H9 (cell line): ENCODE results near the gene LRP8. TPM values are rescaled to one million over a fixed set of nuclear protein-coding genes. Genes with fewer than 3 reads are reported as not detected.

Experiments
- DNase-seq: peaks from one replicate; pipeline ENCODE4 v3.0.0-alpha.2; 2017
- H2AFZ ChIP-seq: one replicate; pipeline ENCODE4 v1.6.1; 2013; ENCODE audit warnings: mild to moderate bottlenecking, low read length, control low read depth, moderate library complexity
- H2AK5ac ChIP-seq: 2 replicates; pipeline ENCODE4 v1.6.1; 2013; ENCODE audit warnings: low read length, control low read depth, mixed read lengths; ENCODE audit not compliant: insufficient read length
- H2BK120ac ChIP-seq: one replicate; pipeline ENCODE4 v1.6.1; 2013; ENCODE audit warnings: low read depth, mild to moderate bottlenecking, low read length, control low read depth, inconsistent platforms; ENCODE audit not compliant: poor library complexity, severe bottlenecking
- H2BK12ac ChIP-seq: 2 replicates; pipeline ENCODE4 v1.6.1; 2013; ENCODE audit warnings: low read length, control low read depth, mixed read lengths, low read depth; ENCODE audit not compliant: insufficient read length
- H2BK15ac ChIP-seq: 2 replicates; pipeline ENCODE4 v1.6.1; 2013; ENCODE audit warnings: low read depth, low read length, control low read depth
- H2BK20ac ChIP-seq: one replicate; pipeline ENCODE4 v1.6.1; 2013; ENCODE audit warnings: low read depth, mild to moderate bottlenecking, low read length, control low read depth, inconsistent platforms; ENCODE audit not compliant: poor library complexity, severe bottlenecking
- H2BK5ac ChIP-seq: 2 replicates; pipeline ENCODE4 v1.6.1; 2013; ENCODE audit warnings: low read length, control low read depth, mixed read lengths; ENCODE audit not compliant: insufficient read length
- H3K14ac ChIP-seq: 2 replicates; pipeline ENCODE4 v1.6.1; 2013; ENCODE audit warnings: low read length, control low read depth; ENCODE audit not compliant: insufficient read depth
- H3K18ac ChIP-seq: 2 replicates; pipeline ENCODE4 v1.6.1; 2013; ENCODE audit warnings: low read depth, mild to moderate bottlenecking, mixed read lengths, low read length, control low read depth; ENCODE audit not compliant: insufficient read length
- H3K23ac ChIP-seq: 2 replicates; pipeline ENCODE4 v1.6.1; 2013; ENCODE audit warnings: low read length, control low read depth, mixed read lengths, low read depth; ENCODE audit not compliant: insufficient read length
- H3K23me2 ChIP-seq: 2 replicates; pipeline ENCODE4 v1.6.1; 2013; ENCODE audit warnings: low read depth, mild to moderate bottlenecking, mixed read lengths, low read length, control low read depth; ENCODE audit not compliant: insufficient read length, poor library complexity, severe bottlenecking
- H3K27ac ChIP-seq: 2 replicates; pipeline ENCODE4 v1.5.1; 2013; ENCODE audit warnings: low read length, control low read depth, mixed read lengths, low read depth; ENCODE audit not compliant: insufficient read length
- H3K27me3 ChIP-seq: 2 replicates; pipeline ENCODE4 v1.6.1; 2013; ENCODE audit warnings: low read length, control low read depth, inconsistent platforms; ENCODE audit not compliant: insufficient read depth
- H3K4ac ChIP-seq: 2 replicates; pipeline ENCODE4 v1.6.1; 2013; ENCODE audit warnings: low read depth, mild to moderate bottlenecking, control low read depth, inconsistent platforms, low read length, moderate library complexity
- H3K4me1 ChIP-seq: 2 replicates; pipeline ENCODE4 v1.6.1; 2013; ENCODE audit warnings: low read length, control low read depth, inconsistent platforms; ENCODE audit not compliant: insufficient read depth
- H3K4me2 ChIP-seq: 2 replicates; pipeline ENCODE4 v1.6.1; 2013; ENCODE audit warnings: low read length, control low read depth, mixed read lengths; ENCODE audit not compliant: insufficient read length, insufficient read depth
- H3K56ac ChIP-seq: 2 replicates; pipeline ENCODE4 v1.6.1; 2013; ENCODE audit warnings: low read depth, mild to moderate bottlenecking, mixed read lengths, low read length, control low read depth; ENCODE audit not compliant: insufficient read length
- H3K79me1 ChIP-seq: 2 replicates; pipeline ENCODE4 v1.6.1; 2013; ENCODE audit warnings: low read depth, mild to moderate bottlenecking, moderate library complexity, low read length, control low read depth, inconsistent platforms; ENCODE audit not compliant: insufficient read depth, poor library complexity, severe bottlenecking
- H3K79me2 ChIP-seq: 2 replicates; pipeline ENCODE4 v1.6.1; 2013; ENCODE audit warnings: low read length, control low read depth, inconsistent platforms; ENCODE audit not compliant: insufficient read depth
- H3K9ac ChIP-seq: 2 replicates; pipeline ENCODE4 v1.6.1; 2013; ENCODE audit warnings: low read length, control low read depth, mixed read lengths; ENCODE audit not compliant: insufficient read length; ENCODE audit errors: extremely low read depth
- H3K9me3 ChIP-seq: one replicate; pipeline ENCODE4 v1.6.1; 2013; ENCODE audit warnings: low read depth, low read length, inconsistent platforms; ENCODE audit not compliant: control insufficient read depth
- H3T11ph ChIP-seq: one replicate; pipeline ENCODE4 v1.6.1; 2013; ENCODE audit warnings: mild to moderate bottlenecking, low read length, control low read depth, inconsistent platforms
- H4K20me1 ChIP-seq: one replicate; pipeline ENCODE4 v1.6.1; 2013; ENCODE audit not compliant: control insufficient read depth, insufficient read length, insufficient read depth
- H4K5ac ChIP-seq: 2 replicates; pipeline ENCODE4 v1.6.1; 2013; ENCODE audit warnings: low read depth, mild to moderate bottlenecking, mixed read lengths, low read length, control low read depth; ENCODE audit not compliant: insufficient read length
- H4K8ac ChIP-seq: replicated peaks from 2 replicates; pipeline ENCODE4 v1.6.1; 2013; ENCODE audit warnings: low read length, control low read depth, mixed read lengths, low read depth; ENCODE audit not compliant: insufficient read length
- H4K91ac ChIP-seq: 2 replicates; pipeline ENCODE4 v1.6.1; 2013; ENCODE audit warnings: low read depth, mild to moderate bottlenecking, moderate library complexity, mixed read lengths, low read length, control low read depth; ENCODE audit not compliant: insufficient read length
- H3K27ac Mint-ChIP-seq, 3 experiments: 2 replicates in 2 of 3; 3 replicates in 1 of 3; pipeline ENCODE4 v1.8.0; 2020 to 2021; ENCODE audit warnings: mixed read lengths in 3 of 3, mild to moderate bottlenecking in 1 of 3, moderate library complexity in 1 of 3
- H3K27me3 Mint-ChIP-seq: 2 replicates; pipeline ENCODE4 v1.8.0; 2021; ENCODE audit warnings: low read depth, mild to moderate bottlenecking, moderate library complexity, mixed read lengths
- H3K36me3 Mint-ChIP-seq, 3 experiments: 2 replicates in 2 of 3; 3 replicates in 1 of 3; pipeline ENCODE4 v1.8.0; 2020 to 2021; ENCODE audit warnings: low read depth in 3 of 3, mixed read lengths in 3 of 3; ENCODE audit not compliant: insufficient read depth in 1 of 3
- H3K4me1 Mint-ChIP-seq, 2 experiments: 2 replicates each; pipeline ENCODE4 v1.8.0; 2020; ENCODE audit warnings: mixed read lengths in 2 of 2
- H3K4me3 Mint-ChIP-seq, 2 experiments: 2 replicates in 1 of 2; 3 replicates in 1 of 2; pipeline ENCODE4 v1.8.0; 2020 to 2021; ENCODE audit warnings: mild to moderate bottlenecking in 2 of 2, mixed read lengths in 2 of 2, moderate library complexity in 1 of 2
- H3K9me3 Mint-ChIP-seq, 2 experiments: 2 replicates in 1 of 2; 3 replicates in 1 of 2; pipeline ENCODE4 v1.8.0; 2020; ENCODE audit warnings: mild to moderate bottlenecking in 2 of 2, mixed read lengths in 2 of 2, moderate library complexity in 1 of 2
- CTCF ChIP-seq: fragments of 200-600 bp; sonication (generic); conservative IDR thresholded peaks from 3 replicates; pipeline ENCODE4 v1.8.0; 2021; ENCODE audit warnings: antibody characterized with exemption, mild to moderate bottlenecking
- WGBS: extraction: QIAGEN DNeasy Blood & Tissue Kit; methylation state at CpG from one replicate; pipeline ENCODE4 v1.1.7; 2013; ENCODE audit warnings: missing lambda C conversion rate, low lambda C conversion rate, mixed read lengths; ENCODE audit not compliant: insufficient read length; ENCODE audit errors: extremely low coverage; 5-methylcytosine and 5-hydroxymethylcytosine counted together
- total RNA-seq: library from RNA; stranded (reverse); gene quantifications from 2 replicates; pipeline ENCODE4 v1.2.1, GENCODE V29; 2021

LRP8 gene
- total RNA-seq, 1 experiment from 2014 or later = 78.6 TPM

- H3K27me3 Mint-ChIP-seq = no peaks in the 10 kb centered on the region; the same call in 1 of the 2 replicates
- no peak overlapping the region for H3K9ac ChIP-seq
- no peak overlapping the region for H3K27ac ChIP-seq
- no peaks in the 10 kb centered on the region for H3K9me3 ChIP-seq
- no peak overlapping the region for H2AK5ac ChIP-seq
- TF ChIP-seq CTCF = no peak
- H4K91ac ChIP-seq = no peak overlapping the region
- peaks cover 10% of the 10 kb centered on the region for H3K79me1 ChIP-seq
- H3K27ac Mint-ChIP-seq = peak overlapping the region in 2 of 3 experiments; percentile 36 to 71; a peak in 3 of 7 replicates
- H3K79me2 ChIP-seq = peaks cover 21% of the 10 kb centered on the region; the same call in 1 of the 2 replicates
- no peak overlapping the region for H3K23ac ChIP-seq
- H2BK120ac ChIP-seq = no peak overlapping the region
- H3K4ac ChIP-seq = no peak overlapping the region
- no peak for DNase-seq
- no peak overlapping the region for H2BK5ac ChIP-seq
- H3K4me2 ChIP-seq = no peak overlapping the region
- no peak overlapping the region for H2BK15ac ChIP-seq
- H3K27me3 ChIP-seq = no peaks in the 10 kb centered on the region
- no peak overlapping the region for H4K5ac ChIP-seq
- peaks cover 10% of the 10 kb centered on the region for H3K23me2 ChIP-seq
- no CpG with 5 or more reads among the region's 11 CpGs for WGBS
- H3K4me1 Mint-ChIP-seq = peaks cover 35 to 37% of the 10 kb centered on the region in 2 experiments
- H3K36me3 Mint-ChIP-seq = peaks cover 39 to 86% (median 61%) of the 10 kb centered on the region in 3 experiments
- H2BK20ac ChIP-seq = no peak overlapping the region
- H3K4me3 Mint-ChIP-seq = no peak overlapping the region; a peak in 1 of 5 replicates
- peaks cover 3% of the 10 kb centered on the region; the same call in 1 of the 2 replicates for H3K4me1 ChIP-seq
- H4K8ac ChIP-seq = no peak overlapping the region
- no peak overlapping the region; the same call in 1 of the 2 replicates for H3K14ac ChIP-seq
- peaks cover 0 to under 1% of the 10 kb centered on the region in 2 experiments; a peak in 1 of 5 replicates for H3K9me3 Mint-ChIP-seq
- H2BK12ac ChIP-seq = no peak overlapping the region
- H4K20me1 ChIP-seq = no peaks in the 10 kb centered on the region
- H3T11ph ChIP-seq = no peak overlapping the region
- no peak overlapping the region for H2AFZ ChIP-seq
- no peak overlapping the region for H3K18ac ChIP-seq
- H3K56ac ChIP-seq = no peak overlapping the region
Observed at GRCh38 chr1:53321776-53322602, 5.9 kb downstream of the LRP8 start.
